Left ventricle myocardium inferior (tissue), 1 donor: ENCODE results near the gene OTOP3. TPM values are rescaled to one million over a fixed set of nuclear protein-coding genes. Genes with fewer than 3 reads are reported as not detected.
"Not testable (repeated sequence)": the region's sequence is repeated elsewhere in the genome, so short reads cannot be mapped to it uniquely, and the experiment has no call there.

Experiments
- DNase-seq: peaks from one replicate; pipeline ENCODE4 v3.0.0-alpha.2; 2020
- H3K27ac ChIP-seq: fragments of 200-600 bp; replicated peaks from 2 replicates; pipeline ENCODE4 v1.8.0; 2021
- H3K27me3 ChIP-seq: fragments of 200-600 bp; 2 replicates; pipeline ENCODE4 v1.8.0; 2021; ENCODE audit warnings: low read depth
- H3K36me3 ChIP-seq: fragments of 200-600 bp; 2 replicates; pipeline ENCODE4 v1.8.0; 2021
- H3K4me1 ChIP-seq: fragments of 200-600 bp; 2 replicates; pipeline ENCODE4 v1.8.0; 2021
- H3K4me3 ChIP-seq: fragments of 200-600 bp; 2 replicates; pipeline ENCODE4 v1.8.0; 2021; ENCODE audit warnings: mild to moderate bottlenecking, moderate library complexity
- H3K9me3 ChIP-seq: fragments of 200-600 bp; replicated peaks from 2 replicates; pipeline ENCODE4 v1.8.0; 2021
- intact Hi-C: fragments of 100-400 bp; cut with micrococcal nuclease; formaldehyde crosslinking; loops from one replicate; pipeline ENCODE4 v1.11.0; 2022
- total RNA-seq: library from RNA; stranded (reverse); fragmentation: NEBNext Ultra II Directional; extraction: Animal tissue kit (Norgen Biotek cat#: 25700); gene quantifications from one replicate; pipeline ENCODE4 v1.2.1, GENCODE V29; 2021
- TF ChIP-seq, protein P1 (sequence below): fragments of 200-600 bp; IDR thresholded peaks from 2 replicates; pipeline ENCODE4 v1.8.0; 2021; ENCODE audit warnings: antibody characterized with exemption, mild to moderate bottlenecking, borderline replicate concordance
- donor health status: DM: no; HTN: yes; CAD: no; lungs with severe emphysema.

OTOP3 gene
- total RNA-seq, 1 donor from 2014 or later: not detected

GRCh38 chr17:74981979-74982662, 46.4 kb downstream of the OTOP3 start:
- peaks cover 28% of the 10 kb centered on the region for H3K4me1 ChIP-seq
- no peaks in the 10 kb centered on the region for H3K9me3 ChIP-seq
- intact Hi-C loops: no loop called here
- H3K27ac ChIP-seq: peak overlapping the region; percentile 93
- peak overlapping the region; percentile 79 for H3K4me3 ChIP-seq
- peak; percentile 74 for DNase-seq
- no peaks in the 10 kb centered on the region for H3K36me3 ChIP-seq
- TF ChIP-seq, protein P1, sequence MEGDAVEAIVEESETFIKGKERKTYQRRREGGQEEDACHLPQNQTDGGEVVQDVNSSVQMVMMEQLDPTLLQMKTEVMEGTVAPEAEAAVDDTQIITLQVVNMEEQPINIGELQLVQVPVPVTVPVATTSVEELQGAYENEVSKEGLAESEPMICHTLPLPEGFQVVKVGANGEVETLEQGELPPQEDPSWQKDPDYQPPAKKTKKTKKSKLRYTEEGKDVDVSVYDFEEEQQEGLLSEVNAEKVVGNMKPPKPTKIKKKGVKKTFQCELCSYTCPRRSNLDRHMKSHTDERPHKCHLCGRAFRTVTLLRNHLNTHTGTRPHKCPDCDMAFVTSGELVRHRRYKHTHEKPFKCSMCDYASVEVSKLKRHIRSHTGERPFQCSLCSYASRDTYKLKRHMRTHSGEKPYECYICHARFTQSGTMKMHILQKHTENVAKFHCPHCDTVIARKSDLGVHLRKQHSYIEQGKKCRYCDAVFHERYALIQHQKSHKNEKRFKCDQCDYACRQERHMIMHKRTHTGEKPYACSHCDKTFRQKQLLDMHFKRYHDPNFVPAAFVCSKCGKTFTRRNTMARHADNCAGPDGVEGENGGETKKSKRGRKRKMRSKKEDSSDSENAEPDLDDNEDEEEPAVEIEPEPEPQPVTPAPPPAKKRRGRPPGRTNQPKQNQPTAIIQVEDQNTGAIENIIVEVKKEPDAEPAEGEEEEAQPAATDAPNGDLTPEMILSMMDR: peak; percentile 38
- H3K27me3 ChIP-seq: no peaks in the 10 kb centered on the region

DNA sequence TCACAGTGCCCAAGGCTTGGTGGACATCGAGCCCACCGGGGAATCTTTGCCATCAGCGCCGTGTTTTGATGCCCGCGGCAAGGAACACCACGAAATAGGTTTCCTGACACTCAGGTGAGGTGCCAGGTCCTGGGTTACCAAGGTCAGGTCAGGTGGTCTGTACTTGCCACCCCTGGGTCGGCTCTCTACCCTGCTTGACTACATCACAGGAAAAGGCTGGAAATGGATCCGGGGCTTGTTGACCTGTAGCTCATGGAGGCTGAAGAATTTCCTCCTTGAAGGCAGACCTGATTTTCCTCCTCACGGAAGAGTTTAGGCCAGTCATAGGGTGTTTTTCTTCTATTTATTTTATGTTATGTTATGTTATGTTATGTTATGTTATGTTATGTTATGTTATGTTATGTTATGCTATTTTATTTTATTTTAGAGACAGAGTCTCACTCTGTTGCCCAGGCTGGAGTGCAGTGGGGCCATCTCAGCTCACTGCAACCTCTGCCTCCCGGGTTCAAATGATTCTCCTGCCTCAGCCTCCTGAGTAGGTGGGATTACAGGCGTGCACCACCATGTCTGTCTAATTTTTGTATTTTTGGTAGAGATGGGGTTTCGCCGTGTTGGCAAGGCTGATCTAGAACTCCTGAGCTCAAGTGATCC, 47.1 kb downstream of the OTOP3 start:
- Histone ChIP-seq H3K4me1 (peaks cover 33% of the 10 kb centered on the region), H3K4me3 (peak overlapping the region; percentile 79), H3K27ac (peak overlapping the region; percentile 93)
- H3K27me3 ChIP-seq, H3K36me3 ChIP-seq, intact Hi-C loops, DNase-seq, H3K9me3 ChIP-seq: not testable (repeated sequence)

DNA sequence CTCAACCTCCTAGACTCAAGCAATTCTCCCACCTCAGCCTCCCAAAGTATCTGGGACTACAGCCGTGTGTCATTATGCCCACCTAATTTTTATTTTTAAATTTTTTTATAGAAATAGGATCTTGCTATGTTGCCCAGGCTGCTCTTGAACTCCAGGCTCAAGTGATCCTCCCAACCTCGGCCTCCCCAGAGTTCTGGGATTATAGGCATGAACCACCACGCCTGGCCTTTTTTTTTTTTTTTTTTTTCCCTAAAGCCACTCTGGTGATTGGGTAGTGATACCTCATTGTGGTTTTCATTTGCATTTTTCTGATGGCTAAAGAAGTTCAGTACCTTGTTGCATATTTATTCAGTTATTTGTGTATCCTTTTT, 50.5 kb downstream of the OTOP3 start:
- TF ChIP-seq, protein P1: no peak
- no peak for DNase-seq
- no peak overlapping the region for H3K27ac ChIP-seq
- no peaks in the 10 kb centered on the region for H3K9me3 ChIP-seq
- no peaks in the 10 kb centered on the region for H3K27me3 ChIP-seq
- peaks cover 60% of the 10 kb centered on the region for H3K4me1 ChIP-seq
- intact Hi-C loops: no loop called here
- no peaks in the 10 kb centered on the region for H3K36me3 ChIP-seq
- H3K4me3 ChIP-seq: no peak overlapping the region

- peak; percentile 98 for DNase-seq
- TF ChIP-seq, protein P1: no peak
- Histone ChIP-seq H3K9me3 (no peaks in the 10 kb centered on the region), H3K36me3 (no peaks in the 10 kb centered on the region), H3K4me3 (peak within 1 kb of the TSS; percentile 80), H3K27me3 (no peaks in the 10 kb centered on the region), H3K27ac (peak within 1 kb of the TSS; percentile 97), H3K4me1 (peaks cover 56% of the 10 kb centered on the region)
- intact Hi-C loops: no loop called here
These were observed 51.8 kb downstream of the OTOP3 start, which contains the start of gene CDR2L for GRCh38 chr17:74987418-74987908. CDR2L (plus strand) TSS chr17:74987632; CDS start chr17:74988044, 412 bp downstream.

- TF ChIP-seq, protein P1: peak; percentile 60
- DNase-seq: peak; percentile 90
- intact Hi-C loops: no loop called here
- H3K4me1 ChIP-seq: peaks cover 55% of the 10 kb centered on the region
- H3K9me3 ChIP-seq: no peaks in the 10 kb centered on the region
- H3K27me3 ChIP-seq: no peaks in the 10 kb centered on the region
- H3K27ac ChIP-seq: peak overlapping the region; percentile 97
- peak overlapping the region; percentile 80 for H3K4me3 ChIP-seq
- H3K36me3 ChIP-seq: no peaks in the 10 kb centered on the region
These were observed 52.4 kb downstream of the OTOP3 start for GRCh38 chr17:74987909-74988711.
